B cell (primary cell): ENCODE results near the gene ALPL.

ENCODE experiments used
- CTCF ChIP-seq: fragments of 200-600 bp; IDR thresholded peaks from one replicate; pipeline ENCODE4 v1.8.0; 2022; ENCODE audit warnings: antibody characterized with exemption, mild to moderate bottlenecking
- EZH2 ChIP-seq: IDR thresholded peaks from 2 replicates; pipeline ENCODE4 v1.6.1; 2012; ENCODE audit warnings: borderline replicate concordance, low read depth, mild to moderate bottlenecking, moderate library complexity, low read length; ENCODE audit not compliant: insufficient read depth, poor library complexity, severe bottlenecking

- no peak for TF ChIP-seq CTCF
- no peak for TF ChIP-seq EZH2
These were observed 32.1 kb downstream of the ALPL start for GRCh38 chr1:21541329-21541728.
